Measurements from ENCODE around the gene RPL36. TPM values are rescaled to one million over a fixed set of nuclear protein-coding genes. Genes with fewer than 3 reads are reported as not detected.

RPL36 gene
- total RNA-seq, 2 donors from 2014 or later: 628 to 1,303 TPM

DNA sequence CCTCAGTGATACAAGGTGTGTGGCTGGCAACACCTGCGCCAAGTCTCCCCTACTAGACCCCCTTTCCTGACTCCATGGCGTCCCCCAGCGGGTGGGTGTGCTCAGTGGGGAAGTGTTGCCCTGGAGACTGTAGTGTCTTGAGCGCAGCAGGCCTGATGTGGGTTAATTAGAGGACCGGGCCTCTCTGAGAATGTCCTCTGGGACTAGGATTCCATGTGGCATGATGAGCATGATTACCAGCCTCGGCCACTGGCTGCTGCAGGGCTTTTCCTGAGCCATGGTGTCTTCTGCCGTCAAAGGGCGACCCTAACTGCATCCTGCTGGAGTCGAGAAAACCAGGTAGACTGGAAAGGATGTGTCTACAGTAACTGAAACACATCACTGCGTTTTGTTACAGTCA is 37.8 kb upstream of the RPL36 start:
- H3K27ac ChIP-seq: no peak overlapping the region
- TF ChIP-seq, protein P1, sequence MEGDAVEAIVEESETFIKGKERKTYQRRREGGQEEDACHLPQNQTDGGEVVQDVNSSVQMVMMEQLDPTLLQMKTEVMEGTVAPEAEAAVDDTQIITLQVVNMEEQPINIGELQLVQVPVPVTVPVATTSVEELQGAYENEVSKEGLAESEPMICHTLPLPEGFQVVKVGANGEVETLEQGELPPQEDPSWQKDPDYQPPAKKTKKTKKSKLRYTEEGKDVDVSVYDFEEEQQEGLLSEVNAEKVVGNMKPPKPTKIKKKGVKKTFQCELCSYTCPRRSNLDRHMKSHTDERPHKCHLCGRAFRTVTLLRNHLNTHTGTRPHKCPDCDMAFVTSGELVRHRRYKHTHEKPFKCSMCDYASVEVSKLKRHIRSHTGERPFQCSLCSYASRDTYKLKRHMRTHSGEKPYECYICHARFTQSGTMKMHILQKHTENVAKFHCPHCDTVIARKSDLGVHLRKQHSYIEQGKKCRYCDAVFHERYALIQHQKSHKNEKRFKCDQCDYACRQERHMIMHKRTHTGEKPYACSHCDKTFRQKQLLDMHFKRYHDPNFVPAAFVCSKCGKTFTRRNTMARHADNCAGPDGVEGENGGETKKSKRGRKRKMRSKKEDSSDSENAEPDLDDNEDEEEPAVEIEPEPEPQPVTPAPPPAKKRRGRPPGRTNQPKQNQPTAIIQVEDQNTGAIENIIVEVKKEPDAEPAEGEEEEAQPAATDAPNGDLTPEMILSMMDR (IDR thresholded peaks at IDR 0.05): no peak
- 85% methylated on average over 10 of the region's 10 CpGs for WGBS
- no peak overlapping the region for H3K4me3 ChIP-seq
- H3K27me3 ChIP-seq (replicated peaks; ENCODE audit: insufficient read depth): no peaks in the 10 kb centered on the region
- no peaks in the 10 kb centered on the region for H3K9me3 ChIP-seq
- intact Hi-C loops (cut with DNase I): no loop called here
- H3K36me3 ChIP-seq: peaks cover 33 to 37% of the 10 kb centered on the region in 2 donors
- no peaks in the 10 kb centered on the region for H3K4me1 ChIP-seq (replicated peaks)
- DNase-seq (ENCODE audit: low spot score): no peak

DNA sequence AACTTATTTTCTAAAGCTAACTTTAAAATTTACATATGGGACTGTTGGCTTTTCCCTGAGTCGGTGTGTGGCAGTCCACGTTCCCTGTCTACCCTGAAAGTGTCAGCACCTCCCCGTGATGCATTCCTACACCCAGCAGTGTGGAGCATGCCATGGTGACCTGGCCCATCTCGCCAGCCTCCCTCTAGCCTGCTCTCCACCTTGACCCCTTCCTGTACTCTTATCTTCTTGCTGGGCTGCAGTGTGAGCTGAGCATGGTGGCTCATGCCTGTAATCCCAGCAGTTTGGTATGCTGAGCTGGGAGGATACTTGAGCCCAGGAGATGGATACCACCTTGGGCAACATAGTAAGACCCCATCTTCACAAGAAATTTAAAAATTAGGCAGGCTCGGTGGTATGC is 35.2 kb upstream of the RPL36 start:
- no peak for DNase-seq (ENCODE audit: low spot score)
- TF ChIP-seq POLR2AphosphoS5 (IDR thresholded peaks at IDR 0.05) (no peak), POLR2A (IDR thresholded peaks at IDR 0.05) (no peak)
- TF ChIP-seq, protein P1 (IDR thresholded peaks at IDR 0.05): no peak
- 92% methylated on average over 5 of the region's 5 CpGs for WGBS
- Histone ChIP-seq H3K9me3 (no peaks in the 10 kb centered on the region), H3K27me3 (replicated peaks; ENCODE audit: insufficient read depth) (no peaks in the 10 kb centered on the region), H3K27ac (no peak overlapping the region), H3K4me1 (replicated peaks) (no peaks in the 10 kb centered on the region), H3K36me3 (peaks cover 42 to 46% of the 10 kb centered on the region in 2 donors), H3K4me3 (no peak overlapping the region)
- intact Hi-C loops (cut with DNase I): no loop called here

DNA sequence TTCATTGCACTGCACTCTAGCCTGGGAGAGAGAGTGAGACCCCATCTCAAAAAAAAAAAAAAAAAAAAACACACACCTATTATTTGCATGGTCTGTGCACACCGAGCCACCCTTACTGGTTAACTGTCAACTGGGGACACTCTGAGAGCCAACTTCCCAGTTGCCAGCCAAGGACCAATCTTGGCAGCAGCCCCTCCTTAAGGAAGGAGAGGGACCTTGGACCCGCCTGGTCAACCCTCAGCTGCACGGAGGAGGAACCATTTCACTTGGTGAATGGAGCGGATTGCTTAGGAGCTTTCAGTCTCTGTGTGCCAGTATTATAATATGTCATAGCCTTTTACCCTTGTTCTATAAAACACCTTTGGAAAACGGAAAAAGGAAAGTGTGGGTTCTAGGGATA is 34.7 kb upstream of the RPL36 start:
- no peaks in the 10 kb centered on the region for H3K4me1 ChIP-seq (replicated peaks)
- no peak for DNase-seq (ENCODE audit: low spot score)
- no peaks in the 10 kb centered on the region for H3K9me3 ChIP-seq
- WGBS: 80% methylated on average over 5 of the region's 5 CpGs
- no peaks in the 10 kb centered on the region for H3K27me3 ChIP-seq (replicated peaks; ENCODE audit: insufficient read depth)
- no peak overlapping the region for H3K27ac ChIP-seq
- no peak overlapping the region for H3K4me3 ChIP-seq
- no peak for TF ChIP-seq POLR2A (IDR thresholded peaks at IDR 0.05)
- TF ChIP-seq, protein P1 (IDR thresholded peaks at IDR 0.05): no peak
- no peak for TF ChIP-seq POLR2AphosphoS5 (IDR thresholded peaks at IDR 0.05)
- peaks cover 38 to 46% of the 10 kb centered on the region in 2 donors for H3K36me3 ChIP-seq
- intact Hi-C loops (cut with DNase I): no loop called here

DNA sequence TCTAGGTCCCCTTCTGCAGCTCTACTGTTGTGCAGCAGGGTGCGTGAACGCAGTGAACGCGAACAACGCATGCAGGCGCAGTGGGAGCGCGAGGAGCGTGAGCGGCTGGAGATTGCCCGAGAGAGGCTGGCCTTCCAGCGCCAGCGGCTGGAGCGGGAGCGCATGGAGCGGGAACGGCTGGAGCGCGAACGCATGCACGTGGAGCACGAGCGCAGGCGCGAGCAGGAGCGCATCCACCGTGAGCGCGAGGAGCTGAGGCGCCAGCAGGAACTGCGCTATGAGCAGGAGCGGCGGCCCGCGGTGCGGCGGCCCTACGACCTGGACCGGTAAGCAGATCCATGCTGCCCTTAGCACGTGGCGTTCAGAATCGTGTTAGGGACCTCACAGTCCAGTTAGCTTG is 28.6 kb upstream of the RPL36 start:
- H3K27ac ChIP-seq: no peak overlapping the region
- DNase-seq (ENCODE audit: low spot score): no peak
- peaks cover 31 to 55% of the 10 kb centered on the region in 2 donors for H3K36me3 ChIP-seq
- no peak overlapping the region for H3K4me3 ChIP-seq
- H3K27me3 ChIP-seq (replicated peaks; ENCODE audit: insufficient read depth): no peaks in the 10 kb centered on the region
- intact Hi-C loops (cut with DNase I): no loop called here
- H3K4me1 ChIP-seq (replicated peaks): no peaks in the 10 kb centered on the region
- 97% methylated on average over 42 of the region's 42 CpGs for WGBS
- H3K9me3 ChIP-seq: no peaks in the 10 kb centered on the region
- no peak for TF ChIP-seq POLR2A (IDR thresholded peaks at IDR 0.05)

DNA sequence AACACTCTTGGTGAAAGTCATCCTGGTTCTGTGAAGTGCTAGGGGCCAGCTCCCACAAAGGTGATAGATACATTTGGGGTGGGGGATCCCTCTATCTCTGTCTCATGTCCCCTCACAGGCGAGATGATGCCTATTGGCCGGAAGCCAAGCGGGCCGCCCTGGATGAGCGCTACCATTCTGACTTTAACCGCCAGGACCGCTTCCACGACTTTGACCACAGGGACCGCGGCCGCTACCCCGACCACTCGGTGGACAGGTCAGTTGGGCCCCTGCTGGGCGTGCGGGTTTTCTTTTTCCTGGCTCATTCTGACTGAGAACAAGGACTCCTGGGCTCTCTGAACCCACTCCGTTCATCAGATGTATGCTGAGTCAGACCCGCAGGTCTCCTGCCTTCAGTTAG is 26.2 kb upstream of the RPL36 start:
- DNase-seq (ENCODE audit: low spot score): no peak
- TF ChIP-seq POLR2A (IDR thresholded peaks at IDR 0.05) (no peak), POLR2AphosphoS5 (IDR thresholded peaks at IDR 0.05) (no peak)
- TF ChIP-seq, protein P1 (IDR thresholded peaks at IDR 0.05): no peak
- no peak overlapping the region for H3K4me3 ChIP-seq
- no peaks in the 10 kb centered on the region for H3K9me3 ChIP-seq
- H3K36me3 ChIP-seq: peaks cover 29 to 62% of the 10 kb centered on the region in 2 donors
- H3K27me3 ChIP-seq (replicated peaks; ENCODE audit: insufficient read depth): no peaks in the 10 kb centered on the region
- WGBS: 95% methylated on average over 17 of the region's 17 CpGs
- no peak overlapping the region for H3K27ac ChIP-seq
- intact Hi-C loops (cut with DNase I): no loop called here
- H3K4me1 ChIP-seq (replicated peaks): no peaks in the 10 kb centered on the region
